Activated CD4-positive, CD25-positive, alpha-beta regulatory T cell treated with anti-CD3 and anti-CD28 coated beads, Interleukin-2, amount 50 U/mL, for 16 hours (primary cell): Measurements from ENCODE around the gene KRT13.
"Not testable (repeated sequence)": the region's sequence is repeated elsewhere in the genome, so short reads cannot be mapped to it uniquely, and the experiment has no call there.

ENCODE experiments used
- DNase-seq: peaks from one replicate; pipeline ENCODE4 v3.0.0-alpha.2; 2020; ENCODE audit warnings: low read depth, low spot score

KRT13 gene

GRCh38 chr17:41505007-41505808 is at the start of gene KRT13:
Gene KRT13 (minus strand): TSS chr17:41505612. CDS start chr17:41505550, 62 bp downstream.
- no peak for DNase-seq

- no peak for DNase-seq
These were observed 48.7 kb upstream of the KRT13 start for GRCh38 chr17:41553987-41554680.

GRCh38 chr17:41553176-41553575 is 47.8 kb upstream of the KRT13 start:
- DNase-seq: no peak

GRCh38 chr17:41552455-41552854 is 47.0 kb upstream of the KRT13 start:
- DNase-seq: no peak

- DNase-seq: no peak
These were observed 46.0 kb upstream of the KRT13 start for GRCh38 chr17:41551365-41551764.

- no peak for DNase-seq
These were observed 44.2 kb upstream of the KRT13 start for GRCh38 chr17:41549596-41550039.

- DNase-seq: peak; percentile 71
These were observed 43.6 kb upstream of the KRT13 start for GRCh38 chr17:41548844-41549595.

- DNase-seq: no peak
These were observed 42.8 kb upstream of the KRT13 start for GRCh38 chr17:41547921-41548843.

GRCh38 chr17:41547378-41547841 is 42.0 kb upstream of the KRT13 start:
- no peak for DNase-seq

- no peak for DNase-seq
These were observed 41.4 kb upstream of the KRT13 start for GRCh38 chr17:41546819-41547218.

GRCh38 chr17:41545829-41546410 is 40.5 kb upstream of the KRT13 start:
- no peak for DNase-seq

- no peak for DNase-seq
These were observed 39.5 kb upstream of the KRT13 start for GRCh38 chr17:41544935-41545334.

GRCh38 chr17:41544491-41544892 is 39.1 kb upstream of the KRT13 start:
- DNase-seq: no peak

GRCh38 chr17:41542786-41543185 is 37.4 kb upstream of the KRT13 start:
- not testable (repeated sequence) for DNase-seq

- DNase-seq: no peak
These were observed 36.9 kb upstream of the KRT13 start for GRCh38 chr17:41542357-41542756.

- no peak for DNase-seq
These were observed 35.7 kb upstream of the KRT13 start for GRCh38 chr17:41540921-41541625.

GRCh38 chr17:41539979-41540701 is 34.7 kb upstream of the KRT13 start:
- DNase-seq: no peak

- no peak for DNase-seq
These were observed 33.7 kb upstream of the KRT13 start for GRCh38 chr17:41539071-41539492.

GRCh38 chr17:41538565-41538991 is 33.2 kb upstream of the KRT13 start:
- no peak for DNase-seq
